ENCODE measurements around the gene NTM.
A peak's percentile ranks its signal among the peaks of the same experiment; 100 is the strongest.

The NTM gene

DNA sequence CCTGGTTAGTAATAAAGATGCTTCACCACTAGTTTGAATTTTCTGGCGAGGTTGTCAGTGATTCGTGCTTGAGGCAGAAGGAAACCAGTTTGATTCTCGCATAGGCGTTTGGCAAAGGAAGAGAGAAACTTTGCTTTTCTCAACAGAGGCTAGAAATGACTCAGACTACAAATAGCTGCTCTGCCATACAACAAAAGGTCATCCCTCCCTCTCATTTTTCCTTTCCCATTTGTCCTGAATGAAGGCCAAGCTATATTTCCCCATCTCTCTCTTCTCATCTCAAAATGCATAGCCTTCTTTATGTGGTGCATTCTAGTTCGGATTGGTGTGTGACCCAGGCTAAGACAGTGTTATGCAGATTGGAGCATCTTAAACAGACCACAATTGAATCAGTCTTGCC is 741.4 kb downstream of the NTM start:
- Histone ChIP-seq H2AK5ac (ENCODE audit: low read length, severe bottlenecking) (no peak overlapping the region), H3K4me1 (ENCODE audit: control insufficient read depth, insufficient read depth, low read depth, low read length) (peaks cover 13% of the 10 kb centered on the region), H3K4me3 (ENCODE audit: insufficient read depth in 1 of 2, low read depth in 1 of 2, low read length in 2 of 2) (peak overlapping the region in 1 of 2 experiments; percentile 68), H3K9me3 (ENCODE audit: control insufficient read depth, low read length) (no peaks in the 10 kb centered on the region), H2BK12ac (ENCODE audit: low read length in 2 of 2) (no peak overlapping the region), H3K23ac (ENCODE audit: low read length in 2 of 2) (no peak overlapping the region), H4K91ac (ENCODE audit: low read length) (no peak overlapping the region), H2BK120ac (ENCODE audit: low read depth, low read length) (no peak overlapping the region), H4K8ac (ENCODE audit: low read length) (no peak overlapping the region), H2BK15ac (ENCODE audit: low read depth, poor library complexity, severe bottlenecking) (no peak overlapping the region), H3K14ac (ENCODE audit: low read length in 2 of 2) (no peak overlapping the region), H3K79me1 (replicated peaks; ENCODE audit: low read length, poor library complexity, severe bottlenecking) (peaks cover 23% of the 10 kb centered on the region), H3K9ac (ENCODE audit: low read length) (peak overlapping the region; percentile 83), H3K27me3 (ENCODE audit: control insufficient read depth in 1 of 2, insufficient read depth in 1 of 2, low read length in 2 of 2) (no peaks in the 10 kb centered on the region), H3K18ac (ENCODE audit: low read depth in 1 of 2, low read length in 2 of 2) (no peak overlapping the region), H2AFZ (ENCODE audit: low read depth, low read length) (no peak overlapping the region), H3K4ac (ENCODE audit: low read depth in 1 of 2, low read length in 2 of 2) (no peak overlapping the region), H3K36me3 (ENCODE audit: control insufficient read depth in 1 of 2, insufficient read depth in 2 of 2, low read depth in 1 of 2, low read length in 2 of 2) (peaks cover 0 to 4% of the 10 kb centered on the region in 2 experiments), H2BK5ac (ENCODE audit: low read depth, low read length, poor library complexity, severe bottlenecking) (peak overlapping the region; percentile 25), H3K27ac (ENCODE audit: low read length, poor library complexity, severe bottlenecking) (peak overlapping the region; percentile 81), H3K4me2 (ENCODE audit: low read length, poor library complexity, severe bottlenecking) (no peak overlapping the region)
- 77% methylated on average over 5 of the region's 5 CpGs for WGBS
- DNase-seq = peak; percentile 70

DNA sequence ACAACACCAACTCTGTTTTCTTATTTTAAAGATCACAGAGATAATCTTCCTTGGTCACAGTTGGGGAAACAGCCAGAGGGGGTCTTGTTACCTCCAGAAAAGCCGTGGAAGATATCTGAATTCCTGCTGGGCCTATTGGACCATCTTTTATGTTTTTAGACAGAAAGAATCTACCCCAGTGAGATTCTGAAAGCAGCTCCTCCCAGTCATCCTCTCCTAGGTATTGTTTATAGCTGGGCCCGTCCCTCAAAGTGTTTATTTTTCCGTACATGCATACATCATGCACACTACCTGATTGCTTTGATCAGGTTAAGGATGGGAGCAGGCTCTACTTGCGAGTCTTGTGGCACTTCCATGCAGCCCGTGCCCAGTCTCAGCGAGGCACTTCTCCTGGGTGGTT is 742.4 kb downstream of the NTM start:
- Histone ChIP-seq H3K18ac (ENCODE audit: low read depth in 1 of 2, low read length in 2 of 2) (peak overlapping the region in 1 of 2 experiments; percentile 2), H4K8ac (ENCODE audit: low read length) (no peak overlapping the region), H3K9ac (ENCODE audit: low read length) (peak overlapping the region; percentile 83), H2BK15ac (ENCODE audit: low read depth, poor library complexity, severe bottlenecking) (no peak overlapping the region), H3K4me3 (ENCODE audit: insufficient read depth in 1 of 2, low read depth in 1 of 2, low read length in 2 of 2) (peak overlapping the region in 1 of 2 experiments; percentile 20), H2BK12ac (ENCODE audit: low read length in 2 of 2) (no peak overlapping the region), H3K36me3 (ENCODE audit: control insufficient read depth in 1 of 2, insufficient read depth in 2 of 2, low read depth in 1 of 2, low read length in 2 of 2) (peaks cover 0 to 4% of the 10 kb centered on the region in 2 experiments), H3K79me1 (replicated peaks; ENCODE audit: low read length, poor library complexity, severe bottlenecking) (peaks cover 26% of the 10 kb centered on the region), H2AFZ (ENCODE audit: low read depth, low read length) (no peak overlapping the region), H2BK120ac (ENCODE audit: low read depth, low read length) (no peak overlapping the region), H3K27me3 (ENCODE audit: control insufficient read depth in 1 of 2, insufficient read depth in 1 of 2, low read length in 2 of 2) (no peaks in the 10 kb centered on the region), H3K4me2 (ENCODE audit: low read length, poor library complexity, severe bottlenecking) (no peak overlapping the region), H3K23ac (ENCODE audit: low read length in 2 of 2) (no peak overlapping the region), H3K4me1 (ENCODE audit: control insufficient read depth, insufficient read depth, low read depth, low read length) (peaks cover 13% of the 10 kb centered on the region), H3K27ac (ENCODE audit: low read length, poor library complexity, severe bottlenecking) (peak overlapping the region; percentile 81), H3K14ac (ENCODE audit: low read length in 2 of 2) (no peak overlapping the region), H3K4ac (ENCODE audit: low read depth in 1 of 2, low read length in 2 of 2) (peak overlapping the region in 1 of 2 experiments; percentile 62), H3K9me3 (ENCODE audit: control insufficient read depth, low read length) (no peaks in the 10 kb centered on the region), H4K91ac (ENCODE audit: low read length) (no peak overlapping the region), H2AK5ac (ENCODE audit: low read length, severe bottlenecking) (peak overlapping the region; percentile 57), H2BK5ac (ENCODE audit: low read depth, low read length, poor library complexity, severe bottlenecking) (no peak overlapping the region)
- DNase-seq = no peak
- 84% methylated on average over 6 of the region's 6 CpGs for WGBS

DNA sequence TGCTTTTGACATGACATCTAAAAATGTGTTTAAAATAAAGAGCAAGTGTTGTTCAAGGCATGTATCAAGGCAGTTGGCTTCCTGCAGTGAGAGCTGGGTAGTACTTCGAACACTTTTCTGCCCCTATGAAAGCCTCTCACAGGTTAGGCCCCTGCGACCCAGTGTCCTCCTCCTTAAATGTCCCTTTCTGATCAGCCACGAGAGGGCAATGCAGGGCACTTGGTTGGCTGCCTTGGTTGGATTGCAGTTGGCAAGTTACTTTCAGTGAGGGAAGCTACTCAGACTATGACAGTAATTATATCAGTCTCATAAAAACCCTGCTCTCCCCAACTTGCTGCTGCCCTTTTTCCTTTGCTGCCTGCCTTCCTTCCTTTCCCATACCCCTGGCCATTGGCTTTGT is 743.8 kb downstream of the NTM start:
- no peak for DNase-seq
- Histone ChIP-seq H3K27me3 (ENCODE audit: control insufficient read depth in 1 of 2, insufficient read depth in 1 of 2, low read length in 2 of 2) (no peaks in the 10 kb centered on the region), H3K27ac (ENCODE audit: low read length, poor library complexity, severe bottlenecking) (no peak overlapping the region), H2AFZ (ENCODE audit: low read depth, low read length) (no peak overlapping the region), H3K79me1 (replicated peaks; ENCODE audit: low read length, poor library complexity, severe bottlenecking) (peaks cover 30% of the 10 kb centered on the region), H3K4me3 (ENCODE audit: insufficient read depth in 1 of 2, low read depth in 1 of 2, low read length in 2 of 2) (no peak overlapping the region), H4K91ac (ENCODE audit: low read length) (no peak overlapping the region), H4K8ac (ENCODE audit: low read length) (no peak overlapping the region), H3K36me3 (ENCODE audit: control insufficient read depth in 1 of 2, insufficient read depth in 2 of 2, low read depth in 1 of 2, low read length in 2 of 2) (peaks cover 0 to 4% of the 10 kb centered on the region in 2 experiments), H3K4me2 (ENCODE audit: low read length, poor library complexity, severe bottlenecking) (no peak overlapping the region), H3K4me1 (ENCODE audit: control insufficient read depth, insufficient read depth, low read depth, low read length) (peaks cover 17% of the 10 kb centered on the region), H3K18ac (ENCODE audit: low read depth in 1 of 2, low read length in 2 of 2) (no peak overlapping the region), H2BK15ac (ENCODE audit: low read depth, poor library complexity, severe bottlenecking) (no peak overlapping the region), H2BK120ac (ENCODE audit: low read depth, low read length) (no peak overlapping the region), H2BK12ac (ENCODE audit: low read length in 2 of 2) (no peak overlapping the region), H3K4ac (ENCODE audit: low read depth in 1 of 2, low read length in 2 of 2) (no peak overlapping the region), H3K9me3 (ENCODE audit: control insufficient read depth, low read length) (no peaks in the 10 kb centered on the region), H2AK5ac (ENCODE audit: low read length, severe bottlenecking) (peak overlapping the region; percentile 24), H3K23ac (ENCODE audit: low read length in 2 of 2) (no peak overlapping the region), H3K14ac (ENCODE audit: low read length in 2 of 2) (no peak overlapping the region), H2BK5ac (ENCODE audit: low read depth, low read length, poor library complexity, severe bottlenecking) (no peak overlapping the region), H3K9ac (ENCODE audit: low read length) (peak overlapping the region; percentile 31)
- WGBS = 56% methylated on average over 3 of the region's 3 CpGs

DNA sequence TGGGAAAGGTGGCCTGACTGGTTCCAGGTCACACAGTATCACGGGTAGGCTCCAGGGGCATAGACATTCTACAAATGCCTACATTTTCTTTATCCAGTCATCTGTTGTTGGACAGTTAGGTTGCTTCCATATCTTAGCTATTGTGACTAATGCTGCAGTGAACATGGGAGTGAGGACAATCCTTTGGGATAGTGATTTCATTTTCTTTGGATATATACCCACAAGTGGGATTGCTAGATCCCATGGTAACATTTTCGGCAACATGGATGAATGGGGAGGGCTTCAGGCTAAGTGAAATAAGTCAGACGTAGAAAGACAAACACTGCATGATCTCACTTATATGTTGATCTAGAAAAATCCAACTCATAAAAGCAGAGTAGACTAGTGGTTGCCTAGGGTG is 744.3 kb downstream of the NTM start:
- Histone ChIP-seq H3K23ac (ENCODE audit: low read length in 2 of 2) (no peak overlapping the region), H3K79me1 (replicated peaks; ENCODE audit: low read length, poor library complexity, severe bottlenecking) (peaks cover 26% of the 10 kb centered on the region), H3K14ac (ENCODE audit: low read length in 2 of 2) (no peak overlapping the region), H2BK5ac (ENCODE audit: low read depth, low read length, poor library complexity, severe bottlenecking) (no peak overlapping the region), H2BK12ac (ENCODE audit: low read length in 2 of 2) (no peak overlapping the region), H3K4me2 (ENCODE audit: low read length, poor library complexity, severe bottlenecking) (no peak overlapping the region), H3K4me1 (ENCODE audit: control insufficient read depth, insufficient read depth, low read depth, low read length) (peaks cover 22% of the 10 kb centered on the region), H3K27ac (ENCODE audit: low read length, poor library complexity, severe bottlenecking) (no peak overlapping the region), H4K91ac (ENCODE audit: low read length) (no peak overlapping the region), H3K4ac (ENCODE audit: low read depth in 1 of 2, low read length in 2 of 2) (no peak overlapping the region), H2AFZ (ENCODE audit: low read depth, low read length) (no peak overlapping the region), H3K27me3 (ENCODE audit: control insufficient read depth in 1 of 2, insufficient read depth in 1 of 2, low read length in 2 of 2) (no peaks in the 10 kb centered on the region), H4K8ac (ENCODE audit: low read length) (no peak overlapping the region), H3K4me3 (ENCODE audit: insufficient read depth in 1 of 2, low read depth in 1 of 2, low read length in 2 of 2) (no peak overlapping the region), H3K18ac (ENCODE audit: low read depth in 1 of 2, low read length in 2 of 2) (no peak overlapping the region), H3K9ac (ENCODE audit: low read length) (peak overlapping the region; percentile 43), H2BK15ac (ENCODE audit: low read depth, poor library complexity, severe bottlenecking) (no peak overlapping the region), H3K9me3 (ENCODE audit: control insufficient read depth, low read length) (no peaks in the 10 kb centered on the region), H3K36me3 (ENCODE audit: control insufficient read depth in 1 of 2, insufficient read depth in 2 of 2, low read depth in 1 of 2, low read length in 2 of 2) (peaks cover 0 to 4% of the 10 kb centered on the region in 2 experiments), H2AK5ac (ENCODE audit: low read length, severe bottlenecking) (peak overlapping the region; percentile 75), H2BK120ac (ENCODE audit: low read depth, low read length) (no peak overlapping the region)
- 100% methylated on average over 2 of the region's 3 CpGs for WGBS
- DNase-seq = no peak

Measured in mesenchymal stem cell (in vitro differentiated cells and primary cell).